Measurements from ENCODE around the gene FTSJ1.
"Not testable (repeated sequence)": the region's sequence is repeated elsewhere in the genome, so short reads cannot be mapped to it uniquely, and the experiment has no call there.

FTSJ1 gene

DNA sequence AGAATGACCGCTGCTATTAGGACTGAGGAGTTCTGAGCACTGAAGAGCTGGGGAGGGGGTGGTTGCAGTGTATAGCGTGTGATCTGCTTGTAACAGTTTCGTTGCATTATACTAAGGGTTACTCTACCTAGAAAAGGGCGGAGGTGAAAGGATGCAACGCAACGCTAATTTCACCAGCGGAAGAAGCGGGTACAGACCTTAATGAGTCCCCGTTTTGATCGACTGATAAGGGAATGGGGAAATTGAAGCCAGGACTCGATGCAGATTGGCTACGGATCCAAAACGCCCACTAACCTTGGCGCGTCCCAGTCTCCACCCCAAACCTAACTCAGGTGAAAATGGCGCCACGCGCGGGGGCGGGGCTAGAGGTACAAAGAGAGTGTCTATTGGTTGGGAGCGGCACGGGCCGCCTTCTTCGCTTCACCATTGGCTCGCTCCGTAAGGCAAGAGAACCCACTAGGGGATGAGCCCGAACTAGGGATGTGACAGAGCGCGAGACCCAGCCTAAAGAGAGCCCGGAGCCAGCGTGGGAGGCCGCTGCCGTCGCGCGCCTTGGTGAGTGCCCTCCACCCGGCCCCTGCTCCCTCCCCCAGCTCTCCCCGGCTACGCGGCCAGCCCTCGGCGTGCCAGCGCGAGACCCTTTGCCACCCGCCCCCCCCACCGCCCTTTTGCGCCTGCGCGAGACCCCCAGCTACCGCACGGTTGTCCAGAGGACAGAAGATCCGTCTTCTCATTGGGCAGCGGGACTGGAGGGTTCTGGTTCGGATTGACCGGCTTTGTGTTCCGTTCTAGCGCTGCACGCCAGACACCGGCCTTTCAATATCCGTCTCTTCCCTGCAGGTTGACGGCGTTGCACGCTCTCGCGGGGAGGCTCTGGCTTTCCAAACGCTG, 45.6 kb downstream of the FTSJ1 start, which contains the start of gene EBP:
Gene EBP, plus strand, starts transcription at position 456 of the 891 bp plus-strand sequence. CDS start 1,964 bp downstream, outside the sequence.
- peak; percentile 88 for DNase-seq (ENCODE audit: low read depth in 1 of 2, low spot score in 1 of 2)

DNA sequence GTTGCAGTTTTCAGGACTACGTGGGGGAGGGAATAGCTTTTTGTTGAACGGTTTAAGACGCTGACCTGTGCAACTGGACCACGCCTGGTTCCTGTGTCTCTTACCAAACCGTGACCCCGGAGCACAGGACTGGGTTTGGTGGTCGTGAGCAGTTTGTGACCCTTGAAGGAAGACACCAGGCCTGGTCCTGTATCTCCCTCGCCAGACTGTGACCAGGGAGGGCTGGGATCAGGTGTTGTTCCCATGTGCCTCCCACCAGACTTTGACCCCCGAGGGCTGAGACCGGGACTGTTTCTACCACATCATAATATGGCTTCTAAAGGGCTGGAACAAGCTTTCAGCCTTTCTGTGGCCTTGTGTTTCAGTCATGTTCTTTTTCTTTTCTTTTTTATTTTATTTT, 46.3 kb downstream of the FTSJ1 start:
- DNase-seq (ENCODE audit: low read depth in 1 of 2, low spot score in 1 of 2) = no peak

DNA sequence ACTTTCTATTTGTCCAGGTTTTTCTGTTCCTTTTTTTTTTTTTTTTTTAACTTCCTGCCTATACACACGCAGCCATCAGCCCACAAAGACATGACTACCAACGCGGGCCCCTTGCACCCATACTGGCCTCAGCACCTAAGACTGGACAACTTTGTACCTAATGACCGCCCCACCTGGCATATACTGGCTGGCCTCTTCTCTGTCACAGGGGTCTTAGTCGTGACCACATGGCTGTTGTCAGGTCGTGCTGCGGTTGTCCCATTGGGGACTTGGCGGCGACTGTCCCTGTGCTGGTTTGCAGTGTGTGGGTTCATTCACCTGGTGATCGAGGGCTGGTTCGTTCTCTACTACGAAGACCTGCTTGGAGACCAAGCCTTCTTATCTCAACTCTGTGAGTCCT, 47.7 kb downstream of the FTSJ1 start:
- DNase-seq (ENCODE audit: low read depth in 1 of 2, low spot score in 1 of 2) = no peak

DNA sequence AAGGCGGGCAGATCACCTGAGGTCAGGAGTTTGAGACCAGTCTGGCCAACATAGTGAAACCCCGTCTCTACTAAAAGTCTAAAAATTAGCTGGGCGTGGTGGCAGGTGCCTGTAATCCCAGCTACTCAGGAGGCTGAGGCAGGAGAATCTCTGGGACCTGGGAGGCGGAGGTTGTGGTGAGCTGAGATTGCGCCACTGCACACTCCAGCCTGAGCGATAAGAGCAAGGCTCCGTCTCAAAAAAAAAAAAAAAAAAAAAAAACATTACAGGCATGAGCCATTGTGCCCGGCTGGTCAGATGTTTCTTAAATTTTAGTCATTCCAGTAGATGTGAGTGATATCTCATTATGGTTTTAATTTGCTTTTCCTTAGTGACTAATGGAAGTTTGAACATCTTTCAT, 49.9 kb downstream of the FTSJ1 start:
- not testable (repeated sequence) for DNase-seq (ENCODE audit: low read depth in 1 of 2, low spot score in 1 of 2)

DNA sequence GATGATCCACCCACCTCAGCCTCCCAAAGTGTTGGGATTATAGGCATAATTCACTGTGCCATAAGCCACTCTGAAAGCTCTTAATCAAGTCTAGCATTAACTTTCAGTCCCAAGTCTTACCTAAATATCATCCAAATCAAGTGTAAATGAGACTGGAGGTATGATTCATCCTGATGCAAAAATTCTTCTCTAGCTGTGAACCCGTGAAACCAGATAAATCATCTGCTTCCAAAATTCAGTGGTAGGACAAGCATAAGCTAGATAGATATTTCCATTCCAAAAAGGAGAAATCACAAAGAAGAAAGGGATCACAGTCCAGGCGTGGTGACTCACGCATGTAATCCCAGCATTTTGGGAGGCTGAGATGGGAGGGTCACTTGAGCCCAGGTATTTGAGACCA, 54.7 kb downstream of the FTSJ1 start:
- DNase-seq (ENCODE audit: low read depth in 1 of 2, low spot score in 1 of 2) = no peak

DNA sequence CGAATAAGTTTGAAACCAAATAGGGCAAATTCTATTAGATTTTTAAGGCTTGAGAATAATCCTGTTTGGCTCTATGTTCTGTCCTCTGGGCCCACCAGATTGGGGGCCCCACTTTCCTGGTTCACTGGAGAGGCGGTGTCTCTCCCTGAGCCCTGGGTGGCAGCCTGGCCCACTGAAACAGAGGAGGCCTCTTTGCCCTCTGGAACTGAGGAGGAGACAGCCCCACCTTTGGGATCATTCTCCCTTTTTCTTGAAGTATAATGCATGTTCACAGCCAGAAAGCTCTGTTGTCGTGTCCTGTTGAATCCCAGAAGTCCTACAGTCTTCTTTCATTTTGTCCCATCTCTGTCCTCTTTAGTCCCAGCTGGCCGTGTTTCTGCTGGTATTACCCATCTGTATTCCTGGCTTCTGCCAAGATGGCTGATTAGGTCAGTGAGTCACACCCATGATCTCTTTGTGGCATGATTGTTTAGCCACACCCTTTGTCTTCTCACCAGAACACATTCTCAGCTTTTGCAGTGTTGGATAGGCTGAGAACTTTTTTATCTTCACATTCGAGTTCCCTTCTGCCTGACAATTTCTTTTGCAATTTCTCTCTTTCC, 55.5 kb downstream of the FTSJ1 start:
- no peak for DNase-seq (ENCODE audit: low read depth in 1 of 2, low spot score in 1 of 2)

DNA sequence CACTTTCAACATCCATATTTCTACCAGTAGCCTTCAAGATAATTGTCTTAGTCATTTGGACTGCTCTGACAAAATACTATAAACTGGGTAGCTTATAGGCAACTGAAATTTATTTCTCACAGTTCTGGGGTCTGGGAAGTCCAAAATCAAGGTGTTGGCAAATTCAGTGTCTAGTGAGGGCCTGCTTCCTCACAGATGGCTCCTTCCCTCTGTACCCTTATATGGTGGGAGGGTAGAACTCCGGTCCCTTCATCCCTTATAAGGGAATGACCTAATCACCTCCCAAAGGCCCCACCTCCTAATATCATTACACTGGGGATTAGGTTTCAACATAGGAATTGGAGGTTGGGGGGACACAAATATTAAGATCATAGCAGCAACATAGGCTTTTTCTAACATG, 56.2 kb downstream of the FTSJ1 start:
- no peak for DNase-seq (ENCODE audit: low read depth in 1 of 2, low spot score in 1 of 2)

DNA sequence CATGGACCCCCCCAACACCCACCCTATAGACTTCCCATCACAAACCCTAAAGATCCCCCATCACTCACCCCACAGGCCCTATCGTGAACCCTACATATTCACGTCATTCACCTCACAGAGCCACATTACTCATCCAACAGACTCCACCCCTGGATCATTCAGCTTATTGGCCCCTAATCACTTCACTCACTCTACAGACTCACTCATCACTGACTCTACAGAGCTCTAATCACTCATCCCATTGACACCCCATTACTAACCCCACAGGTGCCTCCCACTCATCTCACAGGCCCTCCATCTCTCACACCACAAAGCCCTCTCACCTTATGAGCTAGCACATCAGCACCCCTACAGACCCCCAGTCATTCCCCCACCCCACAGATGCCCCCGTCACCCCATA, 57.2 kb downstream of the FTSJ1 start:
- no peak for DNase-seq (ENCODE audit: low read depth in 1 of 2, low spot score in 1 of 2)
